GM21526 (cell line): Measurements from ENCODE around the gene BMF.

Experiments
- ATAC-seq: cut with Tn5 transposase; IDR thresholded peaks from one replicate; pipeline ENCODE4 v1.9.1; 2021; ENCODE audit warnings: moderate library complexity; ENCODE audit not compliant: unreplicated experiment, low FRiP score

BMF gene

GRCh38 chr15:40053079-40053830 is 55.4 kb downstream of the BMF start:
- ATAC-seq, result no peak

GRCh38 chr15:40052604-40053003 is 56.1 kb downstream of the BMF start:
- ATAC-seq, result no peak

DNA sequence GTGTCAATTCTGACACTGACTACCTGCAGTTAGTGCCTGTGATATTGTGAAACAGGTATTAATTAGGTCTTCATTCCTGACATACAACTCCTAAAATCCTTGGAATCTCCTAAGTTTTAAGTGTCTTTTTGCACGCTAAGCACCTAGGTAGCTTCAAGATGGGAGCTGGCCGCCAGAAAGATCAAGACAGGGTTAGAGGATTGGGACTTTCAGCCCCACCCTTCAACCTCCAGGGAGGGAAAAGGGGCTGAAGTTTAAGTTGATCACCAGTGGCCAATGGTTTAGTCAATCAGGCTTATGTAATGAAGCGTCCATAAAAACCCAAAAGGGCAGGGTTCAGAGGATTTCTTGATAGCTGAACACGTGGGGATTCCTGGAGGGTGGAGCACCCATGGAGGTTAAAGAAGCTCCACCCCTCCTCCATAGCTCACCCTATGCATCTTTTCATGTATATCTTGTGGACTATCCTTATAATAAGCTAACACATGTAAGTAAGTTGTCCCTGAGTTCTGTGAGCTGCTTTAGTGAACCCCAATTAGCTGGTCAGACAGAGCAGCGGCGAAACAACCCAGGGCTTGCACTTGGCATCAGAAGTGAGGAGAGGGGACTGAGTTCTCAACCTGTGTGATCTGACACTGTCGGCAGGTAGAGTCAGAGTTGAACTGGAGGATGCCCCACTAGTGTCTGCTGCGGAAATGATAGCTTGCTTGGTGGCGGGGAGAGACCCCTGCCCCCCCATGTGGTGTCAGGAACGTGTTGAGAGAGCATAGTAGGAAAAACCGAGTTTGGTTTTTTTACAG is 56.9 kb downstream of the BMF start:
- ATAC-seq, result no peak

GRCh38 chr15:40050788-40051470 is 57.8 kb downstream of the BMF start:
- ATAC-seq, result no peak

GRCh38 chr15:40048926-40049475 is 59.7 kb downstream of the BMF start:
- ATAC-seq, result no peak

- ATAC-seq, result no peak
Measured at GRCh38 chr15:40048211-40048792, 60.4 kb downstream of the BMF start.

- peak; percentile 43 for ATAC-seq
Measured at GRCh38 chr15:40047415-40048210, 61.1 kb downstream of the BMF start.

DNA sequence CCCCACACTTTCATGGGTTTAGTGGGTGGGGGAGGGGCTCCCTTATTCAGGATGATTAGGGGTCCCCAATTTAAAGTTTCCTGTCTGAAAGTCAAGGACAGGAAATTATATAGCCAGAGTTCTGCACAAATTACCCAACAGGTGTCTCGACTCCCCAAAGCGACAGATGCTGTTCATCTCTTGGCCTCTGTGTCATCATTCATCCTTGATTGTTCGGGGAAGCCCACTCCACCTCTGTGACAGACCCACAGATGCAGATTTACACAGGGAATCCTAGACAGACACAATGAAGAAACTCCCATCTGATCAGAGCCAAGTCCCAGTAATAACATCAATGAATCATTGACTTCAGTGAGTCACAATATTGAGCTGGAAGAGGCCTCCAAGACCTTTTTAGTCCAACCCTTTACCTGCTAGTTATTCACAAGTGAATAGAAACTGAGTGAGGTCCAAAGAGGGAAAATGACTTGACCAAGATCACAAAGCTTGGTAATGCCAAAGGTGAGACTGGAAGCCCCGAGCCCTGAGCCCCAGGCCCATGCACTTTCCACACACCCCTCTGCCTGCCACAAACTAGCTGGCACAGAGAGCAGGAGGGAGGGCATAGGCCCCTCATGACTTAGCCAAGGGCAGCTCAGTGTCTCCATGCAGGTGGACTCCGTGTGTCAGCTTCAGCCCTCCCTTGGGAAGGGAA is 61.8 kb downstream of the BMF start:
- no peak for ATAC-seq

DNA sequence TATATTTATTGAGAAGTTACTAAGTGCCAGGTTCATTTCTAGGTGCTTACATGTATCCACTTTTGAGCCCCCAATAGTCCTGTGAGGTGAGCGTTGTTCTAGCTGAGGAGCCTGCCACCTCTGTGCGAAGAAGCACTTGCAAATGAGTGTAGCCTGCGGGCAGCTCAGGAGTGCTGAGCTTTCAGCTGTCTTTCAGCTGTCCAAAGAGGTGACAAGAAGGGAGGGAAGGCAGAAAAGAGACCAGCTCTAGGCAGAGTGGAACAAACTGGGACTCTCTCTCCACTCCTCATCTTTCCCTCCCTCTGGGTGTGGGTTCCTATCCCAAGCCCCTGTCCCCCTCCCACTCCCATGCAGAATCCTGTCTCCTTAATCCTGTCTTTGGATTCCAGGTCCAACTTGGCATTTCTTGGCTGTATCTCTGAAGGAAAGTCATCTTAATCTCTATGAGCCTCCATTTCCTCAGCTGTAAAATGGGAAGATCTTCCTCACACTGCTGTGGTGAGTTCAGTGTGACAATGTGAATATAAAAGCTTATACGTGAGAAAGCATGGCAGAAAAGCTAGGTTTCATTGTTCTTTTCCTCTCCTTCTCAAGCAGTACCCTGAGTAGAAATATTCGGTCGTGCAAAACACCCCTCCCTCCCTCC is 63.0 kb downstream of the BMF start:
- ATAC-seq, result no peak

GRCh38 chr15:40044717-40045571 is 63.7 kb downstream of the BMF start:
- peak; percentile 68 for ATAC-seq

DNA sequence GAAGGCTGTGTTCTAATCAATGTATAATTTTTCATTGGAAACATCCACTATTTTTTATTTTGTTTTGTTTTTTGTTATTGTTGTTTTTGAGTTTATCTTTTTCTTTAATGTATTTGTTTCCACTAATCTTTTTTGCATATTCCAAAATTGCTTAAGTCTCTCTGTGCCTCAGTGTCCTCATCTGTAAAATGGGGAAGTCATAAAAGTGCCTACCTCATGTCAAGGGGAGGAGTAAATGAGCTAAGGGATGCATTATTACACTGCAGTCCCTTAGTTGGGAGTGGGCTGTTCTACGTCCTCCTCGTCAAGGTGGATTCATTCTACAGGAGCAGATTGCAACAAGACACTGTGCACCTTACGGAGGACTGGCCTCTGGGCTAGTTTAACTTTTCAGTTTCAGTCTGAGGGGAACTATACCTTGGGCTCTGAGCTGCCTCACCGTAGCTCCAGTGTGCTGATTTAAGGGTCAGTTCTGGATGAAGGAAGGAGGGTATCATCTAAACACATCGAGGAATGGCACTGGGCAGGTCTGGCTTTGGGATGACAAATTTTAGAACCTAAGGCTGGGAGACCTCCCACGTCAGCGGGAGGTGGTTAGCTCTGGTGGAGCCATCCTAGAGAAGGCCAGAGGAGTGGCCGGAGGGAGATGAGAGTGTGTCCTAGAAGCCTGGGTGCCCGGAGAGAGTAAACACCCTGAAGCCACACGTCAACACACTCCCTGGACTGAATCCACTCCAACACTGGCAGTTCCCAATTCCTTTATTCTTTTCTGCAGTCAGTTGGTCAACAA is 64.6 kb downstream of the BMF start:
- ATAC-seq, result no peak

GRCh38 chr15:40042791-40043320 is 65.8 kb downstream of the BMF start:
- ATAC-seq, result no peak

- no peak for ATAC-seq
Measured at GRCh38 chr15:40040770-40041169, 67.9 kb downstream of the BMF start.

DNA sequence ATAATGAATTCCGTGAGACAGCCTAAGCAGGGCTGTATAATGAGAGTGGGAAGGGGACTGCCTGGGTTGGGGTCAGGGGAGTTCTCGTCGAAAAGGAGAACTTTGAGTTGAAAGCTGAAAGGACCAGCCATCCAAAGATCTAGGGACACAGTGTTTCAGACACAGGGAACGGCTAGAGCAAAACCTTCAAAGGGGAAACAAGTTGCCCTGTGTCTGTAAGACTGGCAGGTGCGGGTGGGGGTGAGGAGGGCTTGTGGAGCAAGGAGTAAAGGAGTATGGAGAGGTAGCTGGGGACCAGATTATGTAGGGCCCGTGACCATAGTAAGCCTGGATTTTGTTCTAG is 68.4 kb downstream of the BMF start:
- ATAC-seq, result no peak

DNA sequence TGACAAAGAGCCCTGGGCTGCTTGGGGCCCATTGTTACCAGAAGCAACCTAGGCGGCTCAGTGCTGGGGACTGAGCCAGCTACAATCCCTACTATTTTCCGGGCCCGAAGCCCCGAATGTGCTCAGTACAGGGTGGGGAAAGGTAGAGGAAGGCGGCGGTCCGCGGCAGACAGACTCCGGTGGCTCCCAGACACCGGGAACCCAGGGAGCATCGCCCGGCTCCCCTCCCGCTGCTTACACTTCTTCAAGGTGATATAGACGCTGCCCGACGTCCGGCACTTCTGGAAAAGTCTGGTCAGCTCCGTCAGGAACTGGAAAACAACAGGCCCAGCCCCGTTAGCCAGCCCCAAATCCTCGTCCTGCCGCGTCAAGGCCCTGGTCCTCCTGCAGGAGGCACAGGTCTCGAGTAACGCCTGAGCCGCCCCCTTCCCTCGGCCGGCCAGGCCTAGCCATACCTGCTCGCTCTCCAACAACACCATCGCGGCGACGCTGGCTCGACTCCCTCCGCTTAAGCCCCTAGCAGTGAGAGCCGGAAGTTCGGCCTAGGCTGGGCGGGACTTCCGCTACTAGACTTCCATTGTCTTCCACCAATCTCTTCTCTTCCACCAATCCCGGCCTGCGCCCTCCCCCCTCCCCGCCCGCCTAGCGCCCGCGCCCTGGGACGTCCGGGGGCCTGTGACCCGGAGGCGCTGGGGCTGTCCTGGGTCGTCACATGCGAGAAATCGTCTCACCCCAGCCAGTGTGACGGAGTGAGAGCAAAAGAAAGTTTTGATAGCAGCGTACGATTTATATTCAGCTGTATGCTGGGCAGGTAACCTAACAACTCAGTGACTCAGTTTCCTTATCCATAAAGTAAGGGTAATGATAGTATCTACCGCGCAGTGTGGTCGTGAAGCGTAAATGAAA is 69.8 kb downstream of the BMF start, which contains the start of gene SRP14:
TSS of gene SRP14 (minus strand) at position 544 of the 906 bp plus-strand sequence. CDS start at position 479, 65 bp downstream.
- peak; percentile 83 for ATAC-seq

DNA sequence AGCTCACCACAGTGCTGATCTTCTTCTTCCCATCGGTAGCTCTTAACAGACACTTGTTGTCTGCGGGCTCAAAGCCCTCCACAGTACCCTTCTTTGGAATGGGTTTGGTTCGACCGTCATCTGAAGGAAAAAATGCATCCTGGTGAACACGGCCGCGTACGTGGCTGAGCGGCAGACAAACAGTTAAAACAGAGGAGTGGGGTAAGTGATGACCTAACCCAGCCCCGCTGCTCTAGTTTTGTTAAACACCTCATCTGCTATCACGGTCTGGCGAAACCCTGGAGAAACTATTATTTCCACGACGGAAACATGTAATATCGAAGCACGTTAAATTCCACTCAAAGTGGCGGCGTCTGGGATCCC is 70.4 kb downstream of the BMF start:
- no peak for ATAC-seq
